ENCODE measurements around the gene BARHL2.

BARHL2 gene

GRCh38 chr1:90713741-90714509, 3.2 kb downstream of the BARHL2 start:
- Histone ChIP-seq H3K4me1 (ENCODE audit: control insufficient read depth, low read length) (no peaks in the 10 kb centered on the region), H3K4me2 (ENCODE audit: low read length) (no peak overlapping the region)
- TF ChIP-seq EZH2phosphoT487 (IDR thresholded peaks at IDR 0.05; ENCODE audit: borderline replicate concordance, low read length) (no peak), CTCF (IDR thresholded peaks at IDR 0.05; ENCODE audit: low read depth, low read length, poor library complexity, severe bottlenecking) (no peak)

GRCh38 chr1:90712915-90713730, 4.0 kb downstream of the BARHL2 start:
- H3K4me3 ChIP-seq (ENCODE audit: low read length): no peak overlapping the region
- no peaks in the 10 kb centered on the region for H3K79me2 ChIP-seq (ENCODE audit: control insufficient read depth, low read length)
- no peak overlapping the region for H3K27ac ChIP-seq (ENCODE audit: low read depth, low read length)
- H3K36me3 ChIP-seq (ENCODE audit: control insufficient read depth, low read length): no peaks in the 10 kb centered on the region
- H3F3A ChIP-seq (ENCODE audit: control insufficient read depth, insufficient read depth): no peaks in the 10 kb centered on the region
- H3K9me2 ChIP-seq (replicated peaks; ENCODE audit: control insufficient read depth, low read length): no peaks in the 10 kb centered on the region
- no peak overlapping the region for H3K4me2 ChIP-seq (ENCODE audit: low read length)
- TF ChIP-seq EZH2phosphoT487 (IDR thresholded peaks at IDR 0.05; ENCODE audit: borderline replicate concordance, low read length) (no peak), CTCF (IDR thresholded peaks at IDR 0.05; ENCODE audit: low read depth, low read length, poor library complexity, severe bottlenecking) (no peak)
- no peaks in the 10 kb centered on the region for H3K4me1 ChIP-seq (ENCODE audit: control insufficient read depth, low read length)
- H3K9me3 ChIP-seq (ENCODE audit: control insufficient read depth, insufficient read depth, low read length): no peaks in the 10 kb centered on the region
- no peaks in the 10 kb centered on the region for H4K20me1 ChIP-seq (ENCODE audit: control insufficient read depth, insufficient read depth, low read depth, low read length)
- peaks cover 28% of the 10 kb centered on the region for H3K27me3 ChIP-seq (ENCODE audit: control insufficient read depth, low read length)

More at GRCh38 chr1:90713741-90714509, 3.2 kb downstream of the BARHL2 start:
- no peaks in the 10 kb centered on the region for H3K9me2 ChIP-seq (replicated peaks; ENCODE audit: control insufficient read depth, low read length)
- H4K20me1 ChIP-seq (ENCODE audit: control insufficient read depth, insufficient read depth, low read depth, low read length): no peaks in the 10 kb centered on the region
- H3F3A ChIP-seq (ENCODE audit: control insufficient read depth, insufficient read depth): no peaks in the 10 kb centered on the region
- no peaks in the 10 kb centered on the region for H3K36me3 ChIP-seq (ENCODE audit: control insufficient read depth, low read length)
- peaks cover 24% of the 10 kb centered on the region for H3K27me3 ChIP-seq (ENCODE audit: control insufficient read depth, low read length)
- peaks cover 4% of the 10 kb centered on the region; the same call in 1 of the 2 replicates for H3K9me3 ChIP-seq (ENCODE audit: control insufficient read depth, insufficient read depth, low read length)
- H3K79me2 ChIP-seq (ENCODE audit: control insufficient read depth, low read length): no peaks in the 10 kb centered on the region
- H3K27ac ChIP-seq (ENCODE audit: low read depth, low read length): no peak overlapping the region
- H3K4me3 ChIP-seq (ENCODE audit: low read length): no peak overlapping the region

DNA sequence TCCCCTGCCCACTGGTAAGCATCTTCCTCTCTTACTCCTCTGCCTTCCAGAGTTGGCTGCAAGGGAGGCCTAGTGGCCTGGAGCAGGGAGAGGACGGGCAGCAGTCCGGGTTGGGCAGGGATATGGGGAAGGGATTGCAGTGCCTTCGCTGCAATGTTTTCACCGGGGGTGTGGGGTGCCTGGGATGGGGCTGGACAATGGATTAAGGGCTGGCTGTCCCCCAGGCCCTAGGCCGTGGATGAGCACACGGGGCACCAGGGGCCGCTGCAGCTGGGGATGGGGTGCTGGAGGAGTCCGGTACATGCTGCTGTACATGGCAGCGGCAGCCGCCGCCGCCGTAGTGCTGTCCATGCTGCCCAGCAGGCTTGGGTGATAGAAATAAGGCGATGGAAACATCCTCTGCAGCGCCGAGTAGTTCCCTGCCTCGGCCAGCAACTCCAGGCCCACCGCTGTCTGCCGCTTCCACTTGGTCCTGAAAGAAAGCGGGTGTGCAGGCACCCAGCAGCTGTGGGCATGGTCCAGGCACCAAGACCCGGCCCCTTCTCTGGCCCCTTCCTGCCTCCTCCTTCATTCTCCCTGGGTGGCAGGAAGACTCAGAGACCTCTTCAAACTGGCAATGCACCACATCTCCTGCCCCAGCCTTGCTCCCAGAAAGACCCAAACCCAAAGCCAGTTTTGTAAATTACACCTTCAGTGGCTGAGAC, 4.8 kb downstream of the BARHL2 start:
- TF ChIP-seq EZH2phosphoT487 (IDR thresholded peaks at IDR 0.05; ENCODE audit: borderline replicate concordance, low read length) (no peak), CTCF (IDR thresholded peaks at IDR 0.05; ENCODE audit: low read depth, low read length, poor library complexity, severe bottlenecking) (no peak)
- Histone ChIP-seq H3K4me3 (ENCODE audit: low read length) (no peak overlapping the region), H3K9me3 (ENCODE audit: control insufficient read depth, insufficient read depth, low read length) (no peaks in the 10 kb centered on the region), H3F3A (ENCODE audit: control insufficient read depth, insufficient read depth) (no peaks in the 10 kb centered on the region), H3K4me2 (ENCODE audit: low read length) (no peak overlapping the region), H3K36me3 (ENCODE audit: control insufficient read depth, low read length) (no peaks in the 10 kb centered on the region), H3K27me3 (ENCODE audit: control insufficient read depth, low read length) (peaks cover 31% of the 10 kb centered on the region), H3K79me2 (ENCODE audit: control insufficient read depth, low read length) (no peaks in the 10 kb centered on the region), H3K9me2 (replicated peaks; ENCODE audit: control insufficient read depth, low read length) (no peaks in the 10 kb centered on the region), H4K20me1 (ENCODE audit: control insufficient read depth, insufficient read depth, low read depth, low read length) (no peaks in the 10 kb centered on the region), H3K4me1 (ENCODE audit: control insufficient read depth, low read length) (no peaks in the 10 kb centered on the region), H3K27ac (ENCODE audit: low read depth, low read length) (no peak overlapping the region)
